ENCODE measurements around the gene WTIP.

Gene WTIP

DNA sequence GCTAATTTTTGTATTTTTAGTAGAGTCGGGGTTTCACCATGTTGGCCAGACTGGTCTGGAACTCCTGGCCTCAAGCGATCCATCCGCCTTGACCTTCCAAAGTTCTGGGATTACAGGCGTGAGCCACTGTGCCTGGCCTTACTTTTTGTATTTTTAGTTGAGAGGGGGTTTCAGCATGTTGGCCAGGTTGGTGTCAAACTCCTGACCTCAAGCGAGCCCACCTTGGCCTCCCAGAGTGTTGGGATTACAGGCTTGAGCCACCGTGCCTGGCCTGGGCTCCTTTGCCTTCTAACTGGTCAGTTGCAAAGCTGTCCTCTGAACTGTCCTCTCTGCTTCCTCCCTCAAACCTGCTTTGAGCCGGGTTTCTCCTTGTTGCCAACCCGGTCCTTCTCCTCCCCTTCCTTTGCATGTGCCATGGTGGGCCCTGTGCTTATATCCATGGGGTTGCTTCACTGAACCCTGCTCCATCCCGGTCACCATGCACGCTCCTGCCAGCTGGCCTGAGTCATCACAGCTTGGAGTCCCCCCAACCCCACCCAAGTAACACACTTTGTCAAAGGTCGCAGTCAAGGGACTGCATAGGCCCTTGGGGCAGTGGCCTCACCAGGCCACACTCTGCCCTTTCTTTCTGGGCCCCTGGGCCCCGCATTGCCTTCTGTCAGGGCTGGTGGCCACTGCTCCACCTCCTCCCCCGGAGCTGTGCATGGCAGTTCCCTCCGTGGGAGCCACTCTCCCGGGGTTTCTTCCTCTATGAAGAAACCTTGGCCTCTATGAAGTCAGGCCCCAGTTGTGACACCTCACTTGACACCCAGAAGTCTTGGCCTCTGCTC is 21.2 kb downstream of the WTIP start:
- TF ChIP-seq, protein P1, sequence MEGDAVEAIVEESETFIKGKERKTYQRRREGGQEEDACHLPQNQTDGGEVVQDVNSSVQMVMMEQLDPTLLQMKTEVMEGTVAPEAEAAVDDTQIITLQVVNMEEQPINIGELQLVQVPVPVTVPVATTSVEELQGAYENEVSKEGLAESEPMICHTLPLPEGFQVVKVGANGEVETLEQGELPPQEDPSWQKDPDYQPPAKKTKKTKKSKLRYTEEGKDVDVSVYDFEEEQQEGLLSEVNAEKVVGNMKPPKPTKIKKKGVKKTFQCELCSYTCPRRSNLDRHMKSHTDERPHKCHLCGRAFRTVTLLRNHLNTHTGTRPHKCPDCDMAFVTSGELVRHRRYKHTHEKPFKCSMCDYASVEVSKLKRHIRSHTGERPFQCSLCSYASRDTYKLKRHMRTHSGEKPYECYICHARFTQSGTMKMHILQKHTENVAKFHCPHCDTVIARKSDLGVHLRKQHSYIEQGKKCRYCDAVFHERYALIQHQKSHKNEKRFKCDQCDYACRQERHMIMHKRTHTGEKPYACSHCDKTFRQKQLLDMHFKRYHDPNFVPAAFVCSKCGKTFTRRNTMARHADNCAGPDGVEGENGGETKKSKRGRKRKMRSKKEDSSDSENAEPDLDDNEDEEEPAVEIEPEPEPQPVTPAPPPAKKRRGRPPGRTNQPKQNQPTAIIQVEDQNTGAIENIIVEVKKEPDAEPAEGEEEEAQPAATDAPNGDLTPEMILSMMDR (IDR thresholded peaks at IDR 0.05; ENCODE audit: low read depth, low read length, missing control alignments) = no peak

DNA sequence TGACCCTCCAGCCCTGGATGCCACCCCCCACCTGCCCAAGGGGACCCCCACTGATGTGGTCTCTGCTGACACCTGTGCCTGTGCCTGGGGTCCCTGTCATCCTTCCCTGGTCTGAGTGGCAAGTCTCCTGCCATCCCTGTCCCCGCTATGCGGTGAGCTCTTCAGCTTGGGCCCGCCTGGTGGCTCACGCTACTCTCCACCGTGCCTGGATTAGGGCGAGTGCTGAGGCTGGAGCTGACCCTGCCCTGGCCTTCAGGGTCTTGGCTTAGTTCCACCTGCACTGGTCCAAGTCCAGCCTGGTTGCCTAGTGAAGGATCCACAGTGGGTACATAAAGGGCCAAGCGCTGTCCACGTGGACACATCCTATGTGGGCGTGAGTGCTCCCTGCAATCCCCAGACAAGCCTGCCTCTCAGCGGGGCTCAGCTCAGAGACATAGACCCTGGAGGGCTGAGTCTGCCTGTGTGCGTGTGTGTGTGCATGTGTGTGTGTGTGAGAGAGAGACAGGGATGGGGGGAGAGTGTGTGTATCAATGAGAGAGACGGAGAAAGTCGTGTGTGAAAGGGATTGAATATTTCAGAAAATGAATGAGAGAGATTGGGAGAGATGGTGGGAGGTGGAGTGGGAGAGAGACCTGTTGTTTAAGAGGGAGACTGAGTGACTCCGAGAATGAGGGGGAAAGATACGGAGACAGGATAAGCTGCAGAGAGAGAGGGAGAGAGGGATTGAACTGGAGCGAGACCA is 22.1 kb downstream of the WTIP start:
- in situ Hi-C loops (cut with HindIII; ENCODE audit: low sequenced_read_pairs) = no loop called here

More for the DNA sequence above, 21.2 kb downstream of the WTIP start:
- DNase-seq (ENCODE audit: low read depth) = no peak
- H3K4me3 ChIP-seq (ENCODE audit: low read depth, low read length) = no peak overlapping the region
- in situ Hi-C loops (cut with HindIII; ENCODE audit: low sequenced_read_pairs) = no loop called here

GRCh38 chr19:34504273-34504808 is 22.8 kb downstream of the WTIP start:
- DNase-seq (ENCODE audit: low read depth) = no peak
- no peak overlapping the region for H3K4me3 ChIP-seq (ENCODE audit: low read depth, low read length)
- in situ Hi-C loops (cut with HindIII; ENCODE audit: low sequenced_read_pairs) = no loop called here
- TF ChIP-seq, protein P1 (IDR thresholded peaks at IDR 0.05; ENCODE audit: low read depth, low read length, missing control alignments) = no peak

More for the DNA sequence above, 22.1 kb downstream of the WTIP start:
- DNase-seq (ENCODE audit: low read depth) = no peak
- H3K4me3 ChIP-seq (ENCODE audit: low read depth, low read length) = no peak overlapping the region
- TF ChIP-seq, protein P1 (IDR thresholded peaks at IDR 0.05; ENCODE audit: low read depth, low read length, missing control alignments) = no peak

- in situ Hi-C loops (cut with HindIII; ENCODE audit: low sequenced_read_pairs) = no loop called here
- no peak for DNase-seq (ENCODE audit: low read depth)
Observed at GRCh38 chr19:34504809-34505291, 23.3 kb downstream of the WTIP start.

GRCh38 chr19:34505321-34506025 is 23.9 kb downstream of the WTIP start:
- in situ Hi-C loops (cut with HindIII; ENCODE audit: low sequenced_read_pairs) = no loop called here
- no peak for DNase-seq (ENCODE audit: low read depth)
- TF ChIP-seq, protein P1 (IDR thresholded peaks at IDR 0.05; ENCODE audit: low read depth, low read length, missing control alignments) = no peak
- no peak overlapping the region for H3K4me3 ChIP-seq (ENCODE audit: low read depth, low read length)

More at GRCh38 chr19:34504809-34505291, 23.3 kb downstream of the WTIP start:
- no peak overlapping the region for H3K4me3 ChIP-seq (ENCODE audit: low read depth, low read length)
- TF ChIP-seq, protein P1 (IDR thresholded peaks at IDR 0.05; ENCODE audit: low read depth, low read length, missing control alignments) = no peak

DNA sequence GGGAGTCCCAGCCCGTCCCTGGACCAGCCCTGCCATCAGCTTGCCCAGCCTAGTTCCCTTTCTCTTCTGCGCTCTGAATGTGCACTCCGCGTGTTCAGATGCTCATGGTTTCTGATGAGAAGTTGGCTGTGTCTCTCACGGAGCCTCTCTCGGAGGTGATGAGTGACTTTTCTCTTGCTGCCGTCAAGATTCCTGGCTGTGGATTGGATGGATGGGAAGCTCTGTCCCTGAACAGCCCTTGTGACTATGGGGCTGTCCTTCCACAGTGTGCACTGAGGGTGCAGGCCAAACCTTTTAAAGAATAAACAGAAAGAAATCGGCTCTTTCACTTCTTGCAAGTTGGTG is 24.4 kb downstream of the WTIP start:
- TF ChIP-seq, protein P1 (IDR thresholded peaks at IDR 0.05; ENCODE audit: low read depth, low read length, missing control alignments) = no peak
- H3K4me3 ChIP-seq (ENCODE audit: low read depth, low read length) = no peak overlapping the region
- no peak for DNase-seq (ENCODE audit: low read depth)
- in situ Hi-C loops (cut with HindIII; ENCODE audit: low sequenced_read_pairs) = no loop called here
